DOHH2 (cell line): Measurements from ENCODE around the gene MAGEA9.
"Not testable (repeated sequence)": the region's sequence is repeated elsewhere in the genome, so short reads cannot be mapped to it uniquely, and the experiment has no call there.

Experiments
- EZH2phosphoT487 ChIP-seq: fragments of 200-600 bp; sonication (generic); IDR thresholded peaks from 2 replicates; pipeline ENCODE4 v1.6.1; 2017; ENCODE audit warnings: borderline replicate concordance, mild to moderate bottlenecking, antibody characterized with exemption, low read length, moderate library complexity, mixed read lengths
- TF ChIP-seq, protein P1 (sequence below): fragments of 200-600 bp; sonication (generic); IDR thresholded peaks from one replicate; pipeline ENCODE4 v1.5.1; 2014; ENCODE audit warnings: antibody characterized with exemption, mild to moderate bottlenecking, low read depth, low read length; ENCODE audit not compliant: poor library complexity, severe bottlenecking

DNA sequence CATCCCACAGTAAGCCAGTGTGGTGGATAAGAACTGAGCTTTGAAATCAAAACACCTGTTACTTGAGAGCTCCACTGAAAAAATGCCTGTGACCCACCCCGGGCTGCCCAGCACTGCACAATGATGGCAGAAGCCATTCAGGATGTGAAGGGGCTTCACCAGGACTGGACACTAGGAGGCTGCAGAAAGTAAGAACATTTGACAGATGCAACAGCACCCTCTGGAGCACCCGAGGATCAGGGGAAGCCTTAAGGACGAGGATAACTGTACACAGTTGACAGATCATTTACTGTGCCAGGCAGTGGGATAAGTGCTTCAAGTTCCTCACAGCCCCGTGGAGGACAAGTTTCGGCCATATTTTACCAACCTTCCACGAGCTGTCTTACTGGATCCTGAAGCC lies 39.5 kb upstream of the MAGEA9 start:
- TF ChIP-seq, protein P1, sequence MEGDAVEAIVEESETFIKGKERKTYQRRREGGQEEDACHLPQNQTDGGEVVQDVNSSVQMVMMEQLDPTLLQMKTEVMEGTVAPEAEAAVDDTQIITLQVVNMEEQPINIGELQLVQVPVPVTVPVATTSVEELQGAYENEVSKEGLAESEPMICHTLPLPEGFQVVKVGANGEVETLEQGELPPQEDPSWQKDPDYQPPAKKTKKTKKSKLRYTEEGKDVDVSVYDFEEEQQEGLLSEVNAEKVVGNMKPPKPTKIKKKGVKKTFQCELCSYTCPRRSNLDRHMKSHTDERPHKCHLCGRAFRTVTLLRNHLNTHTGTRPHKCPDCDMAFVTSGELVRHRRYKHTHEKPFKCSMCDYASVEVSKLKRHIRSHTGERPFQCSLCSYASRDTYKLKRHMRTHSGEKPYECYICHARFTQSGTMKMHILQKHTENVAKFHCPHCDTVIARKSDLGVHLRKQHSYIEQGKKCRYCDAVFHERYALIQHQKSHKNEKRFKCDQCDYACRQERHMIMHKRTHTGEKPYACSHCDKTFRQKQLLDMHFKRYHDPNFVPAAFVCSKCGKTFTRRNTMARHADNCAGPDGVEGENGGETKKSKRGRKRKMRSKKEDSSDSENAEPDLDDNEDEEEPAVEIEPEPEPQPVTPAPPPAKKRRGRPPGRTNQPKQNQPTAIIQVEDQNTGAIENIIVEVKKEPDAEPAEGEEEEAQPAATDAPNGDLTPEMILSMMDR: not testable (repeated sequence)
- not testable (repeated sequence) for TF ChIP-seq EZH2phosphoT487
